ENCODE measurements around the gene SMARCC1. TPM values are rescaled to one million over a fixed set of nuclear protein-coding genes. Genes with fewer than 3 reads are reported as not detected.

SMARCC1 gene
- total RNA-seq, 2 experiments from 2014 or later: 82.5 to 84.5 TPM

- Mint-ChIP-seq H3K27me3 (ENCODE audit: low read depth) (no peaks in the 10 kb centered on the region), H3K27ac (no peak overlapping the region), H3K4me1 (ENCODE audit: low read depth) (peaks cover 6% of the 10 kb centered on the region), H3K9me3 (no peaks in the 10 kb centered on the region), H3K36me3 (ENCODE audit: low read depth) (peaks cover 27% of the 10 kb centered on the region), H3K4me3 (no peak overlapping the region)
- DNase-seq: no peak
- intact Hi-C loops (cut with micrococcal nuclease): no loop called here
- CTCF ChIA-PET: no interaction called here
These were observed 100.7 kb downstream of the SMARCC1 start for GRCh38 chr3:47681016-47681415.

GRCh38 chr3:47678446-47679338, 103.0 kb downstream of the SMARCC1 start:
- CTCF ChIA-PET: no interaction called here
- Mint-ChIP-seq H3K27me3 (ENCODE audit: low read depth) (no peaks in the 10 kb centered on the region), H3K36me3 (ENCODE audit: low read depth) (peaks cover 36% of the 10 kb centered on the region), H3K9me3 (no peaks in the 10 kb centered on the region), H3K27ac (no peak overlapping the region), H3K4me1 (ENCODE audit: low read depth) (no peaks in the 10 kb centered on the region), H3K4me3 (no peak overlapping the region)
- intact Hi-C loops (cut with micrococcal nuclease): no loop called here
- no peak for DNase-seq

- CTCF ChIA-PET: no interaction called here
These were observed 112.5 kb downstream of the SMARCC1 start for GRCh38 chr3:47669026-47669749.

GRCh38 chr3:47666118-47666517, 115.6 kb downstream of the SMARCC1 start:
- intact Hi-C loops (cut with micrococcal nuclease): no loop called here
- no peaks in the 10 kb centered on the region for H3K27me3 Mint-ChIP-seq (ENCODE audit: low read depth)
- no peaks in the 10 kb centered on the region for H3K9me3 Mint-ChIP-seq
- H3K27ac Mint-ChIP-seq: no peak overlapping the region
- DNase-seq: no peak
- H3K36me3 Mint-ChIP-seq (ENCODE audit: low read depth): peaks cover 19% of the 10 kb centered on the region
- CTCF ChIA-PET: interaction anchor here (0.6 to 1.3 kb wide), 3 partner anchors 65 to 144 kb away, joined by 3 to 4 read pairs (median 3); no protein-coding TSS in a partner anchor
- H3K4me1 Mint-ChIP-seq (ENCODE audit: low read depth): peaks cover 4% of the 10 kb centered on the region
- no peak overlapping the region for H3K4me3 Mint-ChIP-seq

More at GRCh38 chr3:47669026-47669749, 112.5 kb downstream of the SMARCC1 start:
- Mint-ChIP-seq H3K27ac (no peak overlapping the region), H3K36me3 (ENCODE audit: low read depth) (peaks cover 23% of the 10 kb centered on the region), H3K4me3 (no peak overlapping the region), H3K9me3 (no peaks in the 10 kb centered on the region), H3K27me3 (ENCODE audit: low read depth) (no peaks in the 10 kb centered on the region), H3K4me1 (ENCODE audit: low read depth) (peaks cover 4% of the 10 kb centered on the region)
- DNase-seq: no peak
- intact Hi-C loops (cut with micrococcal nuclease): no loop called here

DNA sequence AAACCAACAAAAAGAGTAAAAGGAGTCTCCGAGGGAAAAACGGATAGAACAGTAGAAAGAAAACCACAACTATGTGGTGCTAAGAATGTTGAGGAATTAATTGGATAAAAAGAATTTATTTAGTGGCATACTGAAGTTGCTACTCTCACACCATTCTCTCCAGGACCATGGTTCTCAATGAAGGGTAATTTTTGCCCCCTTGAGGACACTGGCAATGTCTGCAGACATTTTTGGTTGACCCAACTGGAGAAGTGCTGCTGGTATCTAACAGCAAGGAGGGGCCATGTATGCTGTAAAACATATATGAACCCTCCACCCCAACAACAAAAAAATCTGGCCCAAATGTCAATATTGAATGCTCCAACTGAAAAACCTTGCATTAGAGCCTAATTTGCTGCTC, 117.2 kb downstream of the SMARCC1 start:
- no peak for DNase-seq
- H3K4me3 Mint-ChIP-seq: no peak overlapping the region
- intact Hi-C loops (cut with micrococcal nuclease): no loop called here
- H3K36me3 Mint-ChIP-seq (ENCODE audit: low read depth): peaks cover 28% of the 10 kb centered on the region
- no peaks in the 10 kb centered on the region for H3K9me3 Mint-ChIP-seq
- no peaks in the 10 kb centered on the region for H3K27me3 Mint-ChIP-seq (ENCODE audit: low read depth)
- H3K27ac Mint-ChIP-seq: no peak overlapping the region
- H3K4me1 Mint-ChIP-seq (ENCODE audit: low read depth): peaks cover 2% of the 10 kb centered on the region
- CTCF ChIA-PET: no interaction called here

GRCh38 chr3:47663630-47664240, 118.0 kb downstream of the SMARCC1 start:
- Mint-ChIP-seq H3K4me1 (ENCODE audit: low read depth) (no peaks in the 10 kb centered on the region), H3K27me3 (ENCODE audit: low read depth) (no peaks in the 10 kb centered on the region), H3K27ac (no peak overlapping the region), H3K9me3 (peaks cover 3% of the 10 kb centered on the region), H3K4me3 (no peak overlapping the region), H3K36me3 (ENCODE audit: low read depth) (peaks cover 32% of the 10 kb centered on the region)
- intact Hi-C loops (cut with micrococcal nuclease): no loop called here
- DNase-seq: no peak
- CTCF ChIA-PET: no interaction called here

GRCh38 chr3:47661121-47661752, 120.5 kb downstream of the SMARCC1 start:
- Mint-ChIP-seq H3K36me3 (ENCODE audit: low read depth) (peaks cover 46% of the 10 kb centered on the region), H3K27me3 (ENCODE audit: low read depth) (no peaks in the 10 kb centered on the region), H3K27ac (no peak overlapping the region), H3K4me1 (ENCODE audit: low read depth) (no peaks in the 10 kb centered on the region), H3K4me3 (no peak overlapping the region), H3K9me3 (peaks cover 3% of the 10 kb centered on the region)
- CTCF ChIA-PET: no interaction called here
- DNase-seq: no peak
- intact Hi-C loops (cut with micrococcal nuclease): no loop called here

GRCh38 chr3:47658444-47658843, 123.2 kb downstream of the SMARCC1 start:
- H3K27ac Mint-ChIP-seq: no peak overlapping the region
- no peaks in the 10 kb centered on the region for H3K4me1 Mint-ChIP-seq (ENCODE audit: low read depth)
- no peak overlapping the region for H3K4me3 Mint-ChIP-seq
- no peaks in the 10 kb centered on the region for H3K27me3 Mint-ChIP-seq (ENCODE audit: low read depth)
- CTCF ChIA-PET: no interaction called here
- DNase-seq: no peak
- intact Hi-C loops (cut with micrococcal nuclease): no loop called here
- H3K9me3 Mint-ChIP-seq: peaks cover 3% of the 10 kb centered on the region
- H3K36me3 Mint-ChIP-seq (ENCODE audit: low read depth): peaks cover 48% of the 10 kb centered on the region

- Mint-ChIP-seq H3K36me3 (ENCODE audit: low read depth) (peaks cover 14% of the 10 kb centered on the region), H3K4me1 (ENCODE audit: low read depth) (no peaks in the 10 kb centered on the region)
- CTCF ChIA-PET: no interaction called here
These were observed 129.6 kb downstream of the SMARCC1 start for GRCh38 chr3:47652142-47652541.

GRCh38 chr3:47650294-47650693, 131.4 kb downstream of the SMARCC1 start:
- DNase-seq: no peak
- intact Hi-C loops (cut with micrococcal nuclease): no loop called here
- Mint-ChIP-seq H3K27ac (no peak overlapping the region), H3K27me3 (ENCODE audit: low read depth) (no peaks in the 10 kb centered on the region), H3K4me3 (no peak overlapping the region), H3K4me1 (ENCODE audit: low read depth) (no peaks in the 10 kb centered on the region), H3K9me3 (no peaks in the 10 kb centered on the region), H3K36me3 (ENCODE audit: low read depth) (peaks cover 10% of the 10 kb centered on the region)
- CTCF ChIA-PET: no interaction called here

More at GRCh38 chr3:47652142-47652541, 129.6 kb downstream of the SMARCC1 start:
- no peaks in the 10 kb centered on the region for H3K27me3 Mint-ChIP-seq (ENCODE audit: low read depth)
- no peak for DNase-seq
- no peak overlapping the region for H3K27ac Mint-ChIP-seq
- H3K9me3 Mint-ChIP-seq: no peaks in the 10 kb centered on the region
- intact Hi-C loops (cut with micrococcal nuclease): no loop called here
- H3K4me3 Mint-ChIP-seq: no peak overlapping the region

GRCh38 chr3:47647550-47647949, 134.1 kb downstream of the SMARCC1 start:
- CTCF ChIA-PET: no interaction called here

GRCh38 chr3:47646362-47646761, 135.3 kb downstream of the SMARCC1 start:
- Mint-ChIP-seq H3K9me3 (no peaks in the 10 kb centered on the region), H3K4me3 (no peak overlapping the region), H3K4me1 (ENCODE audit: low read depth) (no peaks in the 10 kb centered on the region), H3K36me3 (ENCODE audit: low read depth) (peaks cover 12% of the 10 kb centered on the region), H3K27ac (no peak overlapping the region), H3K27me3 (ENCODE audit: low read depth) (no peaks in the 10 kb centered on the region)
- DNase-seq: no peak
- intact Hi-C loops (cut with micrococcal nuclease): no loop called here
- CTCF ChIA-PET: no interaction called here

More at GRCh38 chr3:47647550-47647949, 134.1 kb downstream of the SMARCC1 start:
- Mint-ChIP-seq H3K9me3 (no peaks in the 10 kb centered on the region), H3K36me3 (ENCODE audit: low read depth) (peaks cover 8% of the 10 kb centered on the region), H3K4me3 (no peak overlapping the region), H3K27ac (no peak overlapping the region), H3K4me1 (ENCODE audit: low read depth) (no peaks in the 10 kb centered on the region), H3K27me3 (ENCODE audit: low read depth) (no peaks in the 10 kb centered on the region)
- DNase-seq: no peak
- intact Hi-C loops (cut with micrococcal nuclease): no loop called here

Measured in activated naive CD4-positive, alpha-beta T cell treated with anti-CD3 and anti-CD28 coated beads for 36 hours (primary cell).